ENCODE measurements around the gene MAP2K1.

GRCh38 chr15:66440501-66440900, 53.8 kb downstream of the MAP2K1 start:
- no peak for TF ChIP-seq POLR2A (IDR thresholded peaks at IDR 0.05)
- TF ChIP-seq CTCF (IDR thresholded peaks at IDR 0.05): no peak
